ENCODE data around the gene FAM222B. TPM values are rescaled to one million over a fixed set of nuclear protein-coding genes. Genes with fewer than 3 reads are reported as not detected.

Gene FAM222B
- 10 to 100 TPM; 10.7 to 18.0 (median 12.0) TPM for total RNA-seq

- intact Hi-C loops (cut with DNase I; ENCODE audit: low total_unique reads), result no loop called here
- 0 to 1% methylated on average over 34 to 43 of the region's 44 CpGs for WGBS, 2 donors
- TF ChIP-seq POLR2A (IDR thresholded peaks at IDR 0.05) (no peak), CTCF (IDR thresholded peaks at IDR 0.05) (no peak)
- H3K4me3 ChIP-seq (ENCODE audit: low read depth, poor library complexity, severe bottlenecking), result peak within 1 kb of the TSS; percentile 46
- DNase-seq (ENCODE audit: low spot score in 2 of 2), result peak; percentile 45 to 95
Measured at GRCh38 chr17:28842282-28843012, at the start of gene FAM222B. TSS of gene FAM222B (minus strand) at chr17:28842790. CDS start at chr17:28766667, 76,123 bp downstream.

GRCh38 chr17:28892024-28892423 is 49.4 kb upstream of the FAM222B start:
- 89 to 92% methylated on average over 4 of the region's 4 CpGs for WGBS, 2 donors
- no peak for DNase-seq (ENCODE audit: low spot score in 2 of 2)
- intact Hi-C loops (cut with DNase I; ENCODE audit: low total_unique reads), result no loop called here
- TF ChIP-seq POLR2A (IDR thresholded peaks at IDR 0.05) (no peak), CTCF (IDR thresholded peaks at IDR 0.05) (no peak)
- H3K4me3 ChIP-seq (ENCODE audit: low read depth, poor library complexity, severe bottlenecking), result no peak overlapping the region

- no peak for TF ChIP-seq POLR2A (IDR thresholded peaks at IDR 0.05)
- no peak for TF ChIP-seq CTCF (IDR thresholded peaks at IDR 0.05)
- DNase-seq (ENCODE audit: low spot score in 2 of 2), result no peak
- WGBS, 2 donors, result 90 to 95% methylated on average over 1 of the region's 1 CpG
- intact Hi-C loops (cut with DNase I; ENCODE audit: low total_unique reads), result no loop called here
- H3K4me3 ChIP-seq (ENCODE audit: low read depth, poor library complexity, severe bottlenecking), result no peak overlapping the region
Measured at GRCh38 chr17:28891201-28891600, 48.6 kb upstream of the FAM222B start.

- no peak for TF ChIP-seq POLR2A (IDR thresholded peaks at IDR 0.05)
- TF ChIP-seq CTCF (IDR thresholded peaks at IDR 0.05), result no peak
- no peak for DNase-seq (ENCODE audit: low spot score in 2 of 2)
- no peak overlapping the region for H3K4me3 ChIP-seq (ENCODE audit: low read depth, poor library complexity, severe bottlenecking)
- intact Hi-C loops (cut with DNase I; ENCODE audit: low total_unique reads), result no loop called here
- 66 to 72% methylated on average over 5 of the region's 5 CpGs for WGBS, 2 donors
Measured at GRCh38 chr17:28889996-28890395, 47.4 kb upstream of the FAM222B start.

- TF ChIP-seq CTCF (IDR thresholded peaks at IDR 0.05) (no peak), POLR2A (IDR thresholded peaks at IDR 0.05) (no peak)
- H3K4me3 ChIP-seq (ENCODE audit: low read depth, poor library complexity, severe bottlenecking), result no peak overlapping the region
- 78 to 96% methylated on average over 7 of the region's 7 CpGs for WGBS, 2 donors
- DNase-seq (ENCODE audit: low spot score in 2 of 2), result no peak
- intact Hi-C loops (cut with DNase I; ENCODE audit: low total_unique reads), result no loop called here
Measured at GRCh38 chr17:28888832-28889231, 46.2 kb upstream of the FAM222B start.
